ENCODE results near the gene TBC1D9.

DNA sequence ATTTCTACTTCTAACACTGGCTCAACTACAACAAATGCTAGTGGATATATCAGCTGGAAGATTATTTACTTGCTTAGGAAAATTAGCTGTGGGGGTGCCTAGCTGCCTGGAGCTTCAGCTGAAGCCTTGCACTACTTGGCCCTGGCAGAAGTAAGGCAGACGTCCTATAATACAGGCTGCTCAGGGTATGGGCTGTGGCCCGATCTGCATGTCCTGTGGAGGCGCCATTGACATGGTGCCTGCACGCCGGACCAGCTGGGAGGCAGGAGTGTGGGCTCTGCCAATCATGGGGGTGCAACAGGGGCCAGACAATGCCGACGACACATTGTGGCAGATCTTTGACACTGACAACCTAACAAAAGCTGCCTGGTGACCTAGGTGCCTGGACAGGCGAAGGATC is 155.8 kb downstream of the TBC1D9 start:
- TF ChIP-seq, protein P1, sequence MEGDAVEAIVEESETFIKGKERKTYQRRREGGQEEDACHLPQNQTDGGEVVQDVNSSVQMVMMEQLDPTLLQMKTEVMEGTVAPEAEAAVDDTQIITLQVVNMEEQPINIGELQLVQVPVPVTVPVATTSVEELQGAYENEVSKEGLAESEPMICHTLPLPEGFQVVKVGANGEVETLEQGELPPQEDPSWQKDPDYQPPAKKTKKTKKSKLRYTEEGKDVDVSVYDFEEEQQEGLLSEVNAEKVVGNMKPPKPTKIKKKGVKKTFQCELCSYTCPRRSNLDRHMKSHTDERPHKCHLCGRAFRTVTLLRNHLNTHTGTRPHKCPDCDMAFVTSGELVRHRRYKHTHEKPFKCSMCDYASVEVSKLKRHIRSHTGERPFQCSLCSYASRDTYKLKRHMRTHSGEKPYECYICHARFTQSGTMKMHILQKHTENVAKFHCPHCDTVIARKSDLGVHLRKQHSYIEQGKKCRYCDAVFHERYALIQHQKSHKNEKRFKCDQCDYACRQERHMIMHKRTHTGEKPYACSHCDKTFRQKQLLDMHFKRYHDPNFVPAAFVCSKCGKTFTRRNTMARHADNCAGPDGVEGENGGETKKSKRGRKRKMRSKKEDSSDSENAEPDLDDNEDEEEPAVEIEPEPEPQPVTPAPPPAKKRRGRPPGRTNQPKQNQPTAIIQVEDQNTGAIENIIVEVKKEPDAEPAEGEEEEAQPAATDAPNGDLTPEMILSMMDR (IDR thresholded peaks at IDR 0.05; ENCODE audit: insufficient read depth, low read length, poor library complexity, severe bottlenecking), result no peak
- TF ChIP-seq EZH2phosphoT487 (conservative IDR thresholded peaks at IDR 0.05; ENCODE audit: low read length), result no peak

Measured in SU-DHL-6 (cell line).